WTC11 (cell line): ENCODE measurements around the gene GLYR1. TPM values are rescaled to one million over a fixed set of nuclear protein-coding genes. Genes with fewer than 3 reads are reported as not detected.

Experiments used
- ATAC-seq: fragments of 200-7000 bp; cut with Tn5 transposase; 2 replicates; pipeline ENCODE4 v1.10.0; 2021; ENCODE audit warnings: mild to moderate bottlenecking, moderate library complexity
- CTCF ChIA-PET: fragments of 300-600 bp; sonication (Branson Sonifier 250); formaldehyde crosslinking; loops from one replicate; lab custom pipeline; 2021; ENCODE audit warnings: antibody characterized with exemption; lab: Charles Lee
- POLR2A ChIA-PET: fragments of 350-600 bp; sonication (Branson Sonifier 250); formaldehyde crosslinking; loops from one replicate; lab custom pipeline; 2021; ENCODE audit warnings: antibody characterized with exemption; lab: Charles Lee
- DNase-seq: peaks from one replicate; pipeline ENCODE4 v3.0.0; 2021; ENCODE audit warnings: low spot score
- H3K27ac Mint-ChIP-seq: 2 replicates; pipeline ENCODE4 v1.8.0; 2021; ENCODE audit warnings: mixed read lengths
- H3K27me3 Mint-ChIP-seq: 2 replicates; pipeline ENCODE4 v1.8.0; 2021; ENCODE audit warnings: low read depth, mild to moderate bottlenecking, moderate library complexity, mixed read lengths
- H3K36me3 Mint-ChIP-seq: 2 replicates; pipeline ENCODE4 v1.8.0; 2021; ENCODE audit warnings: mixed read lengths
- H3K4me1 Mint-ChIP-seq: 2 replicates; pipeline ENCODE4 v1.8.0; 2022; ENCODE audit warnings: mixed read lengths
- H3K4me3 Mint-ChIP-seq: 2 replicates; pipeline ENCODE4 v1.8.0; 2021; ENCODE audit warnings: mild to moderate bottlenecking, moderate library complexity, mixed read lengths
- H3K9me3 Mint-ChIP-seq: 2 replicates; pipeline ENCODE4 v1.8.0; 2021; ENCODE audit warnings: mixed read lengths
- AFF4 ChIP-seq: sonication (generic); formaldehyde crosslinking; IDR thresholded peaks from 2 replicates; pipeline ENCODE4 v1.8.1; 2023; ENCODE audit warnings: mild to moderate bottlenecking, missing genetic modification reagents, borderline replicate concordance
- ATF1 ChIP-seq: sonication (generic); formaldehyde crosslinking; IDR thresholded peaks from 2 replicates; pipeline ENCODE4 v1.8.1; 2023; ENCODE audit warnings: mild to moderate bottlenecking, moderate library complexity, missing genetic modification reagents
- CBFB ChIP-seq: sonication (generic); formaldehyde crosslinking; IDR thresholded peaks from 2 replicates; pipeline ENCODE4 v1.8.1; 2022; ENCODE audit warnings: mild to moderate bottlenecking, low read depth, missing genetic modification reagents
- CDX4 ChIP-seq: fragments of 250-450 bp; sonication (Bioruptor Pico); IDR thresholded peaks from 2 replicates; pipeline ENCODE4 v1.9.0; 2021; ENCODE audit warnings: moderate library complexity, mild to moderate bottlenecking, inconsistent platforms, borderline replicate concordance
- FOXJ3 ChIP-seq: sonication (generic); formaldehyde crosslinking; IDR thresholded peaks from 2 replicates; pipeline ENCODE4 v1.9.0; 2021; ENCODE audit warnings: missing genetic modification reagents, mild to moderate bottlenecking, borderline replicate concordance
- JAZF1 ChIP-seq: fragments of 250-450 bp; sonication (Bioruptor Pico); IDR thresholded peaks from 2 replicates; pipeline ENCODE4 v1.9.0; 2021; ENCODE audit warnings: moderate library complexity, mild to moderate bottlenecking, inconsistent platforms
- MAX ChIP-seq: sonication (generic); formaldehyde crosslinking; IDR thresholded peaks from 2 replicates; pipeline ENCODE4 v1.8.0; 2022; ENCODE audit warnings: mild to moderate bottlenecking, missing genetic modification reagents
- NFE2L1 ChIP-seq: sonication (generic); formaldehyde crosslinking; IDR thresholded peaks from 2 replicates; pipeline ENCODE4 v1.8.1; 2023; ENCODE audit warnings: missing genetic modification reagents
- NR1H2 ChIP-seq: sonication (generic); formaldehyde crosslinking; IDR thresholded peaks from 2 replicates; pipeline ENCODE4 v1.9.0; 2021; ENCODE audit warnings: mild to moderate bottlenecking, moderate library complexity, missing genetic modification reagents
- PRDM15 ChIP-seq: sonication (generic); formaldehyde crosslinking; IDR thresholded peaks from 2 replicates; pipeline ENCODE4 v1.8.0; 2022; ENCODE audit warnings: missing genetic modification reagents
- RORB ChIP-seq: fragments of 250-450 bp; sonication (Bioruptor Pico); IDR thresholded peaks from 2 replicates; pipeline ENCODE4 v1.9.0; 2021; ENCODE audit warnings: mild to moderate bottlenecking
- SMAD4 ChIP-seq: sonication (generic); formaldehyde crosslinking; IDR thresholded peaks from 2 replicates; pipeline ENCODE4 v1.8.0; 2022; ENCODE audit warnings: mild to moderate bottlenecking, missing genetic modification reagents
- STAT6 ChIP-seq: sonication (generic); formaldehyde crosslinking; conservative IDR thresholded peaks from 2 replicates; pipeline ENCODE4 v1.8.1; 2023; ENCODE audit warnings: mild to moderate bottlenecking, low read depth, missing genetic modification reagents, moderate library complexity
- TP53 ChIP-seq: sonication (generic); formaldehyde crosslinking; IDR thresholded peaks from 2 replicates; pipeline ENCODE4 v1.8.1; 2023; ENCODE audit warnings: mild to moderate bottlenecking, missing genetic modification reagents
- ZBTB43 ChIP-seq: sonication (generic); formaldehyde crosslinking; IDR thresholded peaks from 2 replicates; pipeline ENCODE4 v1.8.1; 2023; ENCODE audit warnings: mild to moderate bottlenecking, missing genetic modification reagents
- ZNF121 ChIP-seq: sonication (generic); formaldehyde crosslinking; IDR thresholded peaks from 2 replicates; pipeline ENCODE4 v1.8.0; 2023; ENCODE audit warnings: missing genetic modification reagents
- ZNF138 ChIP-seq: sonication (generic); formaldehyde crosslinking; conservative IDR thresholded peaks from 2 replicates; pipeline ENCODE4 v1.8.1; 2022; ENCODE audit warnings: mild to moderate bottlenecking, moderate library complexity, missing genetic modification reagents
- ZNF396 ChIP-seq: fragments of 250-450 bp; sonication (Bioruptor Pico); IDR thresholded peaks from 2 replicates; pipeline ENCODE4 v1.8.0; 2021; ENCODE audit warnings: mild to moderate bottlenecking, moderate library complexity, borderline replicate concordance
- total RNA-seq: library from RNA; stranded (reverse); gene quantifications from 3 replicates; pipeline ENCODE4 v1.2.3, GENCODE V29; 2021

GLYR1 gene
- total RNA-seq, 1 experiment from 2014 or later: 103 TPM

- TF ChIP-seq AFF4 (CRISPR knock-in tag) (no peak), ATF1 (no peak), CDX4 (CRISPR knock-in tag) (no peak), NFE2L1 (CRISPR knock-in tag) (no peak), MAX (CRISPR knock-in tag) (no peak), PRDM15 (CRISPR knock-in tag) (no peak), CBFB (CRISPR knock-in tag) (no peak)
Measured at GRCh38 chr16:4882000-4882632, 35.0 kb upstream of the GLYR1 start (continued).

GRCh38 chr16:4880006-4880580, 33.0 kb upstream of the GLYR1 start:
- no peak for TF ChIP-seq TP53 (CRISPR knock-in tag)
- TF ChIP-seq ZNF121 (CRISPR knock-in tag): no peak
- no peak for TF ChIP-seq SMAD4 (CRISPR knock-in tag)
- no peaks in the 10 kb centered on the region for H3K27me3 Mint-ChIP-seq
- DNase-seq: no peak
- peaks cover 67% of the 10 kb centered on the region for H3K36me3 Mint-ChIP-seq
- no peaks in the 10 kb centered on the region for H3K4me1 Mint-ChIP-seq
- no peak overlapping the region for H3K4me3 Mint-ChIP-seq
- ChIA-PET POLR2A (no interaction called here), CTCF (interaction anchor here (1.0 kb wide), 1 partner anchor 78 kb away, joined by 3 read pairs; the partner anchor contains the start of gene SEC14L5)
- H3K27ac Mint-ChIP-seq: no peak overlapping the region
- no peak for ATAC-seq
- no peaks in the 10 kb centered on the region for H3K9me3 Mint-ChIP-seq

GRCh38 chr16:4879049-4879448, 32.0 kb upstream of the GLYR1 start:
- CTCF ChIA-PET: no interaction called here
- H3K9me3 Mint-ChIP-seq: no peaks in the 10 kb centered on the region
- H3K4me1 Mint-ChIP-seq: no peaks in the 10 kb centered on the region
- H3K4me3 Mint-ChIP-seq: no peak overlapping the region
- peaks cover 64% of the 10 kb centered on the region for H3K36me3 Mint-ChIP-seq
- POLR2A ChIA-PET: no interaction called here
- no peaks in the 10 kb centered on the region for H3K27me3 Mint-ChIP-seq
- no peak for ATAC-seq
- DNase-seq: no peak
- H3K27ac Mint-ChIP-seq: no peak overlapping the region
- TF ChIP-seq JAZF1 (CRISPR knock-in tag) (no peak), ZNF396 (CRISPR knock-in tag) (no peak), STAT6 (CRISPR knock-in tag) (no peak), ZNF138 (CRISPR knock-in tag) (no peak), FOXJ3 (CRISPR knock-in tag) (no peak), ZBTB43 (CRISPR knock-in tag) (no peak), RORB (CRISPR knock-in tag) (no peak), NR1H2 (no peak), CDX4 (CRISPR knock-in tag) (no peak)
